Suprapubic skin (tissue), 3 donors: ENCODE measurements around the gene SLC38A9.

Experiments
- POLR2AphosphoS5 ChIP-seq, 3 donors: sonication (generic); formaldehyde crosslinking; IDR thresholded peaks; one replicate each; pipeline ENCODE4 v1.6.1; 2017; ENCODE audit warnings: antibody characterized with exemption in 3 of 3
- TF ChIP-seq, protein P1 (sequence below), 2 donors: fragments of 200-600 bp in 1 of 2; fragments of 450-650 bp in 1 of 2; sonication (generic) in 1 of 2; IDR thresholded peaks; one replicate each; pipeline ENCODE4 v1.5.1; 2016 to 2019; ENCODE audit warnings: antibody characterized with exemption in 2 of 2, mild to moderate bottlenecking in 1 of 2, moderate library complexity in 1 of 2

DNA sequence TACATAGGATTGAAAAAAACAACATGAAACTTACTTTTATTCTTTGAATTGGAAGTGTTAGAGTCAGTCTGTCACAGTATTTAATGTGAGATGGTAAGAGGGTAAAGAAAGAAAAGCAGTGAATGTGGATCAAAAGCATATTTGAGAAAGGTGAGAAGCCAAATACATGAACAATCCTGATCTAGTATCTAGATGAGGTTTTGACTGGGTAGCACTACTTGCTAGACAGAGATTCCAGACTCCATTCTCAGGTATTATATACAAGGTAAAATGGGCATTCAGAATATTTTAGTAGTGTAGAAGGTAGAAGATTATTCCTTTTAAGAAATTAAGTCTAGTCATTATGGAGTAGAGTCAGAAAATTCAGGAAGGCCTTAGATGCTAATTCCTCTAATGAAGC, 62.2 kb downstream of the SLC38A9 start:
- TF ChIP-seq, protein P1, sequence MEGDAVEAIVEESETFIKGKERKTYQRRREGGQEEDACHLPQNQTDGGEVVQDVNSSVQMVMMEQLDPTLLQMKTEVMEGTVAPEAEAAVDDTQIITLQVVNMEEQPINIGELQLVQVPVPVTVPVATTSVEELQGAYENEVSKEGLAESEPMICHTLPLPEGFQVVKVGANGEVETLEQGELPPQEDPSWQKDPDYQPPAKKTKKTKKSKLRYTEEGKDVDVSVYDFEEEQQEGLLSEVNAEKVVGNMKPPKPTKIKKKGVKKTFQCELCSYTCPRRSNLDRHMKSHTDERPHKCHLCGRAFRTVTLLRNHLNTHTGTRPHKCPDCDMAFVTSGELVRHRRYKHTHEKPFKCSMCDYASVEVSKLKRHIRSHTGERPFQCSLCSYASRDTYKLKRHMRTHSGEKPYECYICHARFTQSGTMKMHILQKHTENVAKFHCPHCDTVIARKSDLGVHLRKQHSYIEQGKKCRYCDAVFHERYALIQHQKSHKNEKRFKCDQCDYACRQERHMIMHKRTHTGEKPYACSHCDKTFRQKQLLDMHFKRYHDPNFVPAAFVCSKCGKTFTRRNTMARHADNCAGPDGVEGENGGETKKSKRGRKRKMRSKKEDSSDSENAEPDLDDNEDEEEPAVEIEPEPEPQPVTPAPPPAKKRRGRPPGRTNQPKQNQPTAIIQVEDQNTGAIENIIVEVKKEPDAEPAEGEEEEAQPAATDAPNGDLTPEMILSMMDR (IDR thresholded peaks at IDR 0.05) = no peak
- no peak for TF ChIP-seq POLR2AphosphoS5 (IDR thresholded peaks at IDR 0.05)
